Activated T-helper 1 cell treated with anti-CD3 and anti-CD28 coated beads, Interleukin-2, amount 50 U/mL, for 16 hours (primary cell): ENCODE results near the gene KIF18B.

Experiments used
- DNase-seq, 2 donors: peaks; one replicate each; pipeline ENCODE4 v3.0.0-alpha.2; 2020; ENCODE audit warnings: low read depth in 1 of 2, low spot score in 1 of 2

The KIF18B gene

DNA sequence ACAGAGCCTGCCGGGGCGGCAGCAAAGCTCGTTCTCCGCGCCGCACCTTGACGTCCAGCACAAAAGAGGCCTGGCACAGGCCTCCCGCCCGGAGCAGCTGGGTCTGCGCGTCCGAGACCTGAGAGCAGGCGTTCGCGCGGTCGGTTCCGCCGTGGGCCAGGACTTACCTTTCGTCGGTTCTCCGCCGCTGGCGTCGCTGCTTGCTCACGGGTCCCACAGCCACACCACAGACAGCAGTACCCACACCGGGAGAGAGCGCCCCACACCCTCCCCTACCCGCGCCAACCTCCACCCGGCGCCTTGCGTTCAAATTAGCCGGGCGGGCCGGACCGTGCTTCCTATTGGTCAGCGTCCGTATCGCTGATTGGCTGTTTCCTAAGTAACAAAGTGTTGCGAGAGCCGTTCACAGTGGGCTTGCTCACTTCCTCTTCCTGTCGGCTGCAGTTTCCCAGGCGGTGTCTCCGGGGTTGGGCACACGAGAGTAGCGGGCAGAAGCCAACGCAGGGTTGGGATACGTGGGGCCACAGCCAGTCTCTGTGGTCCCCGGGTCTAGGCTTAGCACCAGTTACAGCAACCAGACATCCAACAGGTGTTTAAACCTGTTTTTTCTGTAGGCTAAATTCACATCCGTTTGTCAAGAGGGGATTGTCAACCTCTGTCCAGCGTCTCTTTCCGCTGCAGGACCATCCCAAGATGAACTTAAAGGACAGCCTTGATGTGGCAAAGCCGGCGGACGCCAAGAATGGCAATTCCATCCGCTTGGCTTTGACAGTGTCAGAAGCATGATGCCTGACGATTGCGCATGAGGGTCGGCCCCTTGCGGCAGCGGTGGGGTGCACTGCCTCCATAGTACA, at the start of gene KIF18B:
Gene KIF18B (minus strand): TSS at position 313 of the 854 bp plus-strand sequence. CDS start 11,429 bp downstream, outside the sequence.
- DNase-seq, result peak; percentile 70 to 76

DNA sequence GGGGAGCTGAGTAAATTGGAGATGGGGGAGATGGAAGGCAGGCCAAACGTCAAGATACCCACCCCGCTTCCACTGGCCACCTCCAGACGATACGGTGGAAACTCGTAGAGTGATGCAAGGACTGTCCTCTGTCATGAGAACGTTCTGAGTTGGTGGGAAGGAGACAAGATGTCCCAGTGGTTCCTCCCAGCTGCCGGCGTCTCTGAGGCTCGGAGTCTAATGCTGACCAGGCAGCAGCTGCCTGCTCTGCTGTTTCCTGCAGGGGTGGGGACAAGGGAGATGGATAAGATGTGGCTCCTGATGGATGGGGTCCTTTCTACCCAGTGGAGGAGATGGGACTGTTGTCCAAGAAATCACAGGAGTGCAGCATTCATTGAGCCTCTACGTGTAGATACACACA, 48.7 kb upstream of the KIF18B start:
- DNase-seq, result no peak

DNA sequence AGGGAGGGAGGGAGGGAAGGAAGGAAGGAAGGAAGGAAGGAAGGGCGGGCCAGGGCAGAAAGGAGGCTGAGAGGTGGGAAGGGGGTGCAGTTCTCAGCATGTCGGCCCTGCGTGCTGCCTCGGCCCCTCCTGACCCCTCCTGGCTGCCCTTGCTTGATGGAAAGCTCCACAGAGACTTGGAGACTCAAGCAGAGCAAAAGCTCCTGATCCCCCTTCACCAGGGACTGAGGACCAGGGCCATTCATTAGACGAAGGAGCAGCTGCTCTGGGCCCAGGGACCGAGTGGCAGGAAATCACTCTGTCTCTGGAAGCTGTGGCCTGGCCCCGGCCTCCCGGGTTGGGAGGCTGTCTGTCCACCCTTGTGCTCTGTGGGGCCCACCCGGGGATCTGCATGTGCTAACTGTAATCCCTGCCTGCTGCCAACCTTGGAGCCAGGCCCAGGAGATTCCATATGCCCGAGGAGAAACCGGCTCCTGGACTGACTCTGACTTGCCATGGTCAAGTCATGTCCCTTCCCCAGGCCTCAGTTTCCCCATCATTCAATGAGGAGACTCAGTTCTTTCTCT, 47.9 kb upstream of the KIF18B start:
- no peak for DNase-seq

GRCh38 chr17:44992242-44992939, 44.8 kb upstream of the KIF18B start:
- DNase-seq, result no peak

DNA sequence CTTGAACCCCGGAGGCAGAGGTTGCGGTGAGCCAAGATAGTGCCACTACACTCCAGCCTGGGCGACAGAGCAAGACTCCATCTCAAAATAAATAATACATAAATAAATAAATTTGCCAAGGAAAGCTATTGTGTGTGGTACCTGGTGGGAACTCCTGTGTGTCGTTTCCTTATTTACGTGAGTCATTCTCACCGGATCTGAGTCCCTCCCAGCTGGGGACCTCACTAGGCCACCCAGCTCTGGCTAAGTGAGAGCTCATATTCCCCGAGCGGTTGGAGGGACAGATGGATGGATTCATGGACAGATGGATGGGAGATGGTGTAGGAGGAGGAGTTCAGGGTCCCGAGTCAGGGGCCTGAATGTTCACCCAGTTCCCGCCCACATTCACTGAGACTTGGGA, 43.4 kb upstream of the KIF18B start:
- no peak for DNase-seq

- DNase-seq, result no peak
These were observed 42.1 kb upstream of the KIF18B start for GRCh38 chr17:44989552-44990138.

GRCh38 chr17:44988044-44988942, 40.7 kb upstream of the KIF18B start:
- no peak for DNase-seq

- no peak for DNase-seq
These were observed 36.0 kb upstream of the KIF18B start for GRCh38 chr17:44983563-44983962.

DNA sequence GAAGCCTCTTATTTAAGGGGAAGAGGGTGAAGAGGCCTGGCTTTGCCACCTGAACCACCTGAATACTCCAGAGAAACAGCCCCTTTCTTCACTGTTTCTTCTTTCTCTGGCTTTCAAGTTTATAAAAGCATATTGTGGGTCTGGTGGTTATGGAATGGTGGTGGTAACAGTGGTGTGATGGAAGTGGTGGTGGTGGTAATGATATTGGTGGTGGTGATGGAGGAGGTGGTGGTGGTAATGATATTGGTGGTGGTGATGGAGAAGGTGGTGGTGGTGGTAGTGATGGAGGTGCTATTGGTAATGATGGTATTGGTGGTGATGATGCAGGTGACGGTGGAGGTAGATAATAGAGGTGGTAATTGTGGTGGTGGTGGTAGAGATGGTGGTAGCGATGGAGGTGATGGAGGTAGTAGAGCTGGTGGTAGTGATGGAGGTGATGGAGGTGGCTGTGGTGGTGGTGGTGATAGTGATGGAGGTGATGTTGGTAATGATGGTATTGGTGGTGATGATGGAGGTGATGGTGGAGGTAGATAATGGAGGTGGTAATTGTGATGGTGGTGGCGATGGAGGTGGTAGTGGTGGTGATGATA, 34.6 kb upstream of the KIF18B start:
- no peak for DNase-seq

GRCh38 chr17:44981221-44981968, 33.8 kb upstream of the KIF18B start:
- no peak for DNase-seq

- DNase-seq, result no peak
These were observed 31.9 kb upstream of the KIF18B start for GRCh38 chr17:44979426-44979995.

DNA sequence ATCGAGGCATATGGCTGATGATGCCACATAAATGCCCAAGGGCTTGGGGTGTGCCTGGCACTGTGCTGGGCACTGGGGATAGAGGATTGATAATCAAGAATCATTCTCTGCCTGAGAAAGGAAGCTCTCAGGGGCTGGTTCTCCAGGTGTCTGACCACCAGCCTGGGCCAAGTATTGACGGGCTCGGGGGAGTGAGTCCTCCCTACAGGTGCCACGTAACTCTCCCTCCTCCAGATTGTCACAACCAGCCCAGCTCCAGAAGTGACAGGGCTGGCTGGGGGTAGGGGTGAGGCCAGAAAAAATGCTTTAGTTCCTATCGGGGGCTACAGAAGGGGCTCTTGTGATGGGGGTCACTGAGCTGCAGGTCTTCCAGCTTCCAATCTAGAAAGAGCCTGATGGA, 31.2 kb upstream of the KIF18B start:
- no peak for DNase-seq

DNA sequence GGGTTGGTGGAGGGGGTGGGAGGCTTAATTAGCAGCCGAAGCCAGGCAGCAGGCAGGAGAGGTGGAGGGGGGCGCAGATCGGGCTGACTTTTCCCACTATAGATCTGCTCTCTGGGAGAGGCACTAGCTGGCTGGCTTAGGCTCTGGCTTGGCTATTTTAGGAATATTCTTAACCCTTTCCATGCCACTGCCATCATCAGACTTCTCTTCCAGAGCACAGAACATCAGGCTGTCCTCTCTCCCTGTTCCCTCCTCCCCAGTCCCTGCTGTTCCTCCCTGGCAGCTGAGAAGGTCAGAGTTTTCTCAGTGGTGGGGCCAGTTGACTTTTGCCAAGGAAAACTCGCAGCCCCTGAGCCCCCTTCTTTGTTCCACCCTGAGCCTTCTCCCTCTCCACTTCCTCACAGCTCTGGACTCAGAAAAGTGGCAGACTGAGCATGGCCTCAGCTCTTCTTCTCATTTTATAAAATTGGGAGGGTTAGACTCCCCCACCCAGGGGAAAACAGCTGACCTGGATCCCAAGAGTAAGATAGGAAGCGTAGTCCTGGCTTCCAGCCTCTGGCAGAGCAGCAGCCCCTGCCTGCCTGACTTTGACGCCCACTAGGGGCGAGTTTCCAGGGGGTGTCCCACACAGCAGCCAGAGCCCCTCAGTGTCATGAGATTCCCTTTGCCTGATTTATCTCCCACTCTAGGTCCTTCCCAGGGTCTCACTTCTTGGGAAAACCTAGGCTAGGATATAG, 30.4 kb upstream of the KIF18B start:
- DNase-seq, result no peak

DNA sequence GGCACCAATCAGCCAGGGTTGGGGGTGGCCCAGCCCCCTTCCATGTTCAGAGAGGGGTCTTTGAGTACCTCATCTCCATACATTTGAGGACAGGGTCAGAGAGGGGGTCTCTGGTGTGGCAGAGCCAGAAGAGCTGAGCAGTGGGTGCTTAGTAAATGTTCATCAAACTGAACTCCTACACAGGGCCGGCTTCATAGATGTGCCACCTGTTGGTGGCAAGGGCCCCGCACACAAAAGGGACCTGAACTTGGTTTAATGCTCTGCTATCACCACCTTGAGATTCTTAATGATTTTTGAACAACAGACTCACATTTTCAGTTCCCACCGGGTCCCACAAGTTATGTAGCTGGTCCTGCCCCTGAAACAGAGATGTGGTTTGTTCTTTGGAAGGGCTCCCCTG, 29.5 kb upstream of the KIF18B start:
- DNase-seq, result no peak

DNA sequence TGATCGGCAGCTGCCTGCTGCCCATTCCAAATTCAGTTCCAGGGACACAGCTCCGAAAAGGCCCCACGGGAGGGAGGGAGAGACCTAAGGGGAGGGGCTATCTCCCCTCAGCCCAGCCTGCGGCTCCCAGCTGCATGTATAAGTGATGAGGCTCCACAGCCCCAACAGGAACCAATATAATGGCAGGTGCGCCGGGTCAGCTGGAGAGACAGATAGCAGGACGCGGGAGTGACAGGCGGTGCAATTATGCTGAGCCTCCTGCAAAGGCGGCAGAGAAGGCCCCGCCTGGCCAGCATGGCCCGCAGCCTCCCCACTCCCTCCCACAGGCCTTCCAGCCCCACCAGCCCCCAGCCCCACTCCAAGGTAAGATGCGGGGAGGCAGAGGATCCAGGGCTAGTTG, 28.6 kb upstream of the KIF18B start:
- DNase-seq, result no peak

- no peak for DNase-seq
These were observed 25.4 kb upstream of the KIF18B start for GRCh38 chr17:44972953-44973352.

DNA sequence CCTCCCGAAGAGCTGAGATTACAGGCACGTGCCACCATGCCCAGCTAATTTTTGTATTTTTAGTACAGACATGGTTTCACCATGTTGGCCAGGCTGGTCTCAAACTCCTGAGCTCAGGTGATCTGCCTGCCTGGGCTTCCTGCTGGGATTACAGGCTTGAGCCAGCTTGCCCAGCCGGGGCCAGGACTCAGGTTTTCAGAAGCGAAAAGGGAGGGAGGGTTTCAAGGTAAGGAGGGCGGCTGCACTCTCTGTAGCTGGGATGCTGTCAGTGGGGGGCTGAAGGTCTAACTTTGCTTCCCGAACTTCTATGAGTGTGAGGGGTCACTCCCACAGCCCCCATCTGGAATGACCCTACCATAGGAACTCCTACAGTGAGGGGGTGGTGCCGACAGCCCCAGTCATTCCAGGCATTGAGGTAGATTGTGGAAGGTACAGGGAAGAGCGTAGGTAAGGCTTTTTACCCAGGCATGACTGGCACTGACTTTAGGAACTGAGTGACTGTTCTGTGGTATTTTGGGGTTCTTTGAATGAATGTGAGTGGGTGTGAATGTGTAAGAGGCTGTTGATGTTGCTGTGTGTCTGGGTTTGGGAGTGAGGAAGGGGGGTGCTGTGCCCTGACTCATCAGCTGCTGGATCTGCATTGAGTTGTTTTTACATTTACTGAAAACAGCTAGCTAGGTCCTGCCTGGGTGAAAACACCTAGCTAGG, 24.4 kb upstream of the KIF18B start:
- peak in 1 of 2 donors; percentile 29 for DNase-seq

DNA sequence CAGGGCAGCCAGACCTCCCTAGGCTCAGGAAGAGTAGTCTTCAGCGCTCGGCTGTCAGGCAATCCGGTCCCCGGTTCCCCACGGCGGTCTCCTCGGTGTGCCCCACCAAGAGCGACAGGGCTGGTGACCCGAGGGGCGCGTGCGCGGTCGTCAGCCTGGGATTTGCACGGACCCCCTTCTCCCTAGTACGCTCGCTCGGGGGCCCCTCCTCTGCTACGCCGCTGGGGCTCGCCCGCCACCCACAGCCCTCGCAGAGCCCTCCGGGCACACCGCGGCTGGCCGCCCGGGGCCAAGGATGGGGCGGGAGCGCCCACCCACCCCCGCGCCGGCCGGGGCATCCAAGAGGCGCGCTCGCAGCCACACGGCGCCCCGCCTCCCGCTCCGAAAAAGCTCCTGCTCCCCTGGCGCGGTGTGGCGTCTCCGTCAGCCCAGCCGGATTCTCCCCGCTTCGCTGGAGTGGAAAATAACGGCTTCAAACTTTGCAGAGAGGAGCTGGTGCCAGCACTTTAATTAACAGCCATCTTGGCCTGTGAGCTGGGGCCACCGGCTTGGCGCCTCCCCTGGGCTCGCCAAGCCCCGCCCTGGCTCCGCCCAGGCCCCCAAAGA, 22.7 kb upstream of the KIF18B start:
- DNase-seq, result no peak
